ENCODE measurements around the gene PRODH2.
"Not testable (repeated sequence)": the region's sequence is repeated elsewhere in the genome, so short reads cannot be mapped to it uniquely, and the experiment has no call there.

PRODH2 gene

DNA sequence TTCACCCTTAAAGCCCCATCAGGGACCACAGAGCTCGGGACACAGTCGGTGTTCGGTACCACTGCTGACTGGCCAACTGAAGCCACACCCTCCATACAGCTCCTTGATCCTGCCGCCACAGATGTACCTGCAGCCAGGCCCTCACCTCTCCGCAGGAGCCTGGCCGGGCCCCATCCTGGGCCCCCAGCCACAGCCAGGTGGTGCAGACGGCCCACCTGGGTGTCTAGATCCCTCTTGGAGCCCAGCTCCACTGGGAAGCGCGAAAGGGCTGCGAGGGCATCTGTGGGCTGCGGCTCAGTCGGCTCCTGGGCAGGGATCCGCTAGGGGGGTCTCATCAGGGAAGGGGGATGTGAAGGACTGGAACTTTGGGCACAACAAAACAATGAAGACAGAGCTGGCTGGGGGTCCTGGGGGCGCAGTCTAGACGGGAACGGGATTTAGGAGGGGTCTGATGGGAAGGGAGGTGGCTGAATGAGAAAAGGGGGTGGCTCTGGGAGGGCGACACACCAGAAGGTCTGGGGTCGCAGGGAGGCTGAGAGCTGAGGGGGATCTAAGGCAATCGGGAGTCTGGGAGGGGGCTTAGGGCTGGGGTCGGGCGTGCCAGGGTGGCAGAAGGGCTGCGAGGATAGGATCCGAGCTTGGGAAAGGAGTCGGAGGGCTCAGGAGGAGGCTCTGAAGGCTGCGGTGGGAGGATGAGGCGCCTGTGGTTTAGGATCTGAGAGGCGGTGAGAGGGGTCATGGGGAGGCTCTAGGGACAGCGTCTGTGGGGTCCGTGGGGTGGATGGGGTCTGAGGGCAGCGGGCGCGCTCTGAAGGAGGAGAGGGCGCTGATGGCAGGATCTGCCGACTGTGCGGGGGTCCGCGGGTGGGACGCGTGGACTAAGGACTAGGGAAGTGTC is 15.8 kb downstream of the PRODH2 start:
- DNase-seq: no peak

DNA sequence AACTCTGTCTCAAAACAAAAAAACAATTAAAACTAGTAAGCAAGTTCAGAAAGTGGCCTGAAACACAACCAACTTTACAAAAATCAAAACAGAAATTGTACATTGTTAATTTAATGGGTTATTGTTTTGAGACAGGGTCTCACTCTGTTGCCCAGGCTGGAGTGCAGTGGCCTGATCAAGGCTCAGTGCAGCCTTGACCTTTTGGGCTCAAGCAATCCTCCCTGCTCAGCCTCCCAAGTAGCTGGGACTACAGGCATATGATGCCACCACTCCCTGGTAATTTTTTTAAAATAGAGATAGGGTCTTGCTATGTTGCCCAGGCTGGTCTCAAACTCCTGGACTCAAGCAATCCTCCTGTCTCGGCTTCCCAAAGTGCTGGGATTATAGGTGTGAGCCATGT is 17.1 kb downstream of the PRODH2 start:
- DNase-seq: not testable (repeated sequence)

DNA sequence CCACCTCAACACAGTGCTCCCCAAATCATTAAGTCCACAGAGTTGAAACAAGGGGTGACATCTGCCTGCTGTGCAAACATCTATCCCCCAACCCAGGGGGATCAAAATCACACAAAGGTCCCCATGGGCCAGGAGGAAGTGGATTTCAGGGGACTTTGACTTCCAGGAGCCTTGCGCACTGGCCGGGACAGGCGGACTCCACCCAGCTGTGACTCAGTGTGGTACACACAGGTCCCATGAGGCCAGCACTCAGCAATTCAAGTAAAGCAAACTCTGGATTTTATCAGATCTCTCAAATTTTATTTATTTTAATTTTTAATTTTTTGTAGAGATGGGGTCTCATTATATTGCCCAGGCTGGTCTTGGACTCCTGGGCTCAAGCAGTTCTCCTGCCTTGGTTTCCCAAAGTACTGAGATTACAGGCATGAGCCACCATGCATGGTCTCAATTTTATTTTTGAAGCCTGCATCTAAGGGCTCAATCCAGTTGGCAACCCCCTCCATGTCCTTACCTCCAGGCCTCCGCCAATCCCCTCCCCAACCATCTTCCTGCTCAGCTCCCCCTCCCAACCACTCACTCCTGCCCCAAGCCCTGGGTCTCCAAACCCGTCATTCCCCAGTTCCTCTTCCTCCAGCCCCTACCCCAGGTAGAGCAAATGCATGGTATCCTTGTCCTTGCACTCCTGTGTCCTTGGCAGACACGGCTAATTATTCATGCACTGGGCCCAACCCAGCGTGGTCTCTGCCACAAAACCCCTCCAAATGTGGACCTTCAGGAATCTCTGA is 19.1 kb downstream of the PRODH2 start:
- no peak for DNase-seq

DNA sequence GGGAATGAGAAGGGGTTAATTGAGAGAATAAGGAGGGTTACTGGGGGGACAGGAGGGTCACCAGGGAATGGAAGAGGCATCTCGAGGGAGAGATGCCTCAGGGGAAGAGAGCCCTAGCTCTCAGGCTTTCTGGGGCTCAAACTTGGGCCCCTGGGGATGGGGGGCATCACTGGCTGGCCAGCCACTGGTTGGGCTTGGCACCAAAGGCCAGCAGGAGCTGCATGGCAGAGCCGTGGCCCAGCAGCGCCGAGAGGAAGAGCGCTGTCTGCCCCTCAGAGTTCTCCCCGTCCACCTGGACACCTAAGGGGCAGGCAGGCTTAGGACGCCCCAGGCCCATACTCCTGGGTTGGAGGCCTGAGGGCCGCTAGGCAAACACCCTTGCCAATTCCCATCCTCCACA is 19.8 kb downstream of the PRODH2 start:
- DNase-seq: no peak

DNA sequence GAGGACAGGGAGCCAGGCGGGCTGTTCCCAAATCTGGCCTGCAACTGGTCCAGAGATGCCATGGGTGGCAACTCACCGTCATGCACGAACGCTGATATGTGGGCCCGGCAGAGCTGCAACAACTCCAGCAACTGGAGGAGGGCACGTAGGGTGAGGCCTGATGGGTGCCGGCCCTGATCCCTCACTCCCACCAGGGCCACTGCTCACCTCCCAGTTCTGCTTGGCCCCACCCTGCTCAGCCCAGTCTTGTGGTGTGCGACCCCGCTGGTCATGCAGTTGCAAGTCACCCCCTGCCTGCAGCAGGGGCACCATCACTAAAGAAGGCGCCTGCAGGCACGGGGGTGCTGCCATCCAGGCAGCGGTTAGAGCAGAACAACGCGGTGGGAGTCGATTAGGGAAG is 20.3 kb downstream of the PRODH2 start:
- no peak for DNase-seq

DNA sequence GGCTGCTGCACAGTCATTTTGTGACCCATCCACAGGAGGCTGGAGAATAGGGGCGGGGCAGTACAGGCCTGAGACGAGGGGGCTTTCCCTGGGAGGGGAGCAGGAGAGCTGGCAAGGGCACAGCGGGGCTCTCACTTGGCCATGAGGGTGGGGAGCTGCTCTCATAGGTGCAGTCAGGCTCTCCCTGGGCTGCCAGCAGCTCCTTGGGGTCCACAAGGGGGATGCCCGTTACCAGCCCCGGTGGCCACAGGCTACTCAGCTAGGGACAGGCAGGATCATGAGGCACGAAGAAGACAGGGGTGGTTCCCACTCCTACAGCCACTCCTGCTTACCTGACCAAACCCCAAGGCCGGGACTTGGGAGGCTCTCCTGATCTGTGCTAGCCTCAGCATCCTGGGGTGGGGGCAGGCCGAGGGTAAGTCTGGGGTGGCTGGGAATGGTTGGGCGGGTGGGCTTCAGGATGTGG is 20.8 kb downstream of the PRODH2 start:
- DNase-seq: no peak

DNA sequence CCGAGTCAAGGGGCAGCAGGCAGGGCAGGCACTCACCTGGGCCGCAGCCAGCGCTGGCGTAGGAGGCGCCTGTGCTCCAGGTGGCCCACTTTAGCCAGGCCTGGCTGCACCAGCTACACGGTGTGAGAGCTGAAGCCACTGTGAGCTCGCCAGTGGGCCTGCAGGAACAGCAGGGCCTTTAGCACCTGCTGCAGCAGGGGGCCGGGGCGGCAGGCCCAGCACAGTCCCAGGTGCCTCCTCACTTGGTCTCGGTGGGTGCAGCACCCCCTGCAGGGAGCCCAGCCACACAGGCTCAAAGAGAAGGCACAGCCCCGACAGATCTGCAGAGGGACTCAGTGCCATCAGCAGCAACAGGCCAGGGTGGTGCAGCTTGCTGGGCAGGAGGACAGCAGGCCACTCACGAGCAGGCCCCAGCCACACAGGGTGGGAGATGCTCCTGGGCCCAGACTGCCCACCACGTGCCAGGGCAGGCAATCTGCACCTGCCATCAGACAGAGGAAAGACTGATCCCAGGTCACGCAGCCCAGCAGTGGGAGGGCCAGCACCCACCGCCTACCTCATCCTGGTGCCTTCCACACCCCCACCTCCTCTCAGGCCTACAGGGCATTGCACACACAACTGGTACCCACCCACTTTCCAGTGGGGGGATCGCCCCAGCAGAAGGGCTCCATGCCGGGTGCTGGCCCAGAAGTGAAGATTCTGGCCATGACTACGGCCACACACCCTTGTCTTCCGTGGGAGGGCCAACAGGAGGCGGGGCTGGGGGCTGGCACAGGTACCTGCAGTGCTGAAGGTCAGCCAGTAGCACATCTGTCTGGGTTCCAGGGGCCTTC is 21.4 kb downstream of the PRODH2 start:
- peak; percentile 34 for DNase-seq

DNA sequence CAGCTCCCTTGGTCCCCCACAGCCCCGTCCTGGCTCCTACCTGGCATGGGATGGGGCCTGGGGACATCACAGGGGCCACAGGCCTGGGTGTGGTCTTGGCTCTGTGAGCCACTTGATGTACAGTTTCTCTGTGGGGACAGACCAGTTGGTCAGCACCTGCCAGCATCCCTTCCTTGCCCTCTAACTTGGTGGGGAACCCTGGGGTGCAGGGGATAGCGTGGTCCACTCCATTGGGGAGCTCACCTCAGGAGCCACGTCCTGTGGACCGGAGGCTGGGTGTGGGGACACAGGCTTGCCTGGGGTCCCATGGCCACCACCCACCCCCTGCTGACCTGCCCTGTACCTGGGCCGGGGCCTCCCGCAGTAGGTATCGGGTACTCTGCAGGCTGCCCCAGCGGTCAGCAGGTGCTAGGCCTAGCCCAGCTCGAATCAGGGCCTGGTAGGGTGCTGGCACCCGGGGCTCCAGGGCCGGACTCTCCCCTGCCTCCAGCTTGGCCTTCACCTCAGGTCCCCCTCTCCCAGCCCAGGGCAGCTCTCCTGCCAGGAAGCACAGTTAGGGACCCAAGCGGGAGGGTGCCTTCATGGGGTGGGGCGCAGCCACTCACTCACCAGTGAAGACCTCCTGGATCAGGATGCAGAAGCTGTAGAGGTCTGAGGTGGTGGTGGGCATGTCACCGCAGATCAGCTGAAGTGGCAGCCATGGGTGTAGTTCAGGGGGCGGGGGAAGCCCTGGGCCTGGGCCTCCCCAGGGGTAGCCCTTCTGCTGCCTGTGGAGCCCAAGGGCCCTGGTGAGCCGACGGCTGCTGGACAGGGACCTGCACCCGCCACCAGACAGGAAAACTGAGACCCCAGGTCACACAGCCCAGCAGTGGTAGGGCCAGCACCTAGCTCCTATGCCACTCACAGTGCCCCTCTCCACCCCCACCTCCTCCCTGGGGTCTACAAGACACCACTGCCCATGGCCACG is 22.4 kb downstream of the PRODH2 start:
- no peak for DNase-seq

DNA sequence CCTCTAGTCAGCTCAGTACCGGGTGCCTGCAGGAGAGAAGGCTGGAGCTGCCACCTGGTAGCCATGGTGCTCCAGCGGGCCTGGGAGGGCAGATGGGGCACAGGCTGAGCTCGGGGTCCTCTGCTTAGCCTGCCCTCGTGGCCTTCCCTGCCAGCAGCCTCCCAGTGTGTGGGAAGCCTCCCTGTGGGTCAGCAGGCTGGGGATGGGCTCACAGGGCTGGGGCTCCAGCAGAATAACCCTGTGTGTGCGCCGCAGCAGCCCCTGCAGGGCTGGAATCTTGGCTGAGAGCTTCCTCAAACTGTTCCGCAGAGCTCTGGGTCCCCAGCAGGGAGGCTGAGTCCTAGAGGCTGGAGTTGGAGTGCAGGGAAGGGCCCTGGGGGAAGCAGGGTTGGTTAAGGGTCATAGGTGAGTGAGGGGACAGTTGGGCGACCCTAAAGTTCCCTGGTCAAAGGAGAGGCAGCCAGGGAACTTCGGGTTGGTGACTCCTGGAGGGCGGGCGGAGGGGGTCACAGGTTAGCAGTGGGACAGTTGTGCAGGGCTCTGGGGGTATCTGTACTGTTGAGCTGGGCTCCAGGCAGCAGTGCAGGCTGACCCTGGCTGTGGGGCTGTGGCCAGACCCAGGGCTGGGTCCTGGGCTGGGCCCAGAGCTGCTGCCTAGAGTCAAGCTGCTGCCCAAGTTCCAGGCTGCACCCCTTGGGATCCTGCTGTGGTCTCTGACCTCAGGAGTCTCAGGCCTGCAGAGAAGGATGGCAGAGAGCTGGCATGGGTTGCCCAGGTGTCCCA is 23.3 kb downstream of the PRODH2 start:
- DNase-seq: no peak

DNA sequence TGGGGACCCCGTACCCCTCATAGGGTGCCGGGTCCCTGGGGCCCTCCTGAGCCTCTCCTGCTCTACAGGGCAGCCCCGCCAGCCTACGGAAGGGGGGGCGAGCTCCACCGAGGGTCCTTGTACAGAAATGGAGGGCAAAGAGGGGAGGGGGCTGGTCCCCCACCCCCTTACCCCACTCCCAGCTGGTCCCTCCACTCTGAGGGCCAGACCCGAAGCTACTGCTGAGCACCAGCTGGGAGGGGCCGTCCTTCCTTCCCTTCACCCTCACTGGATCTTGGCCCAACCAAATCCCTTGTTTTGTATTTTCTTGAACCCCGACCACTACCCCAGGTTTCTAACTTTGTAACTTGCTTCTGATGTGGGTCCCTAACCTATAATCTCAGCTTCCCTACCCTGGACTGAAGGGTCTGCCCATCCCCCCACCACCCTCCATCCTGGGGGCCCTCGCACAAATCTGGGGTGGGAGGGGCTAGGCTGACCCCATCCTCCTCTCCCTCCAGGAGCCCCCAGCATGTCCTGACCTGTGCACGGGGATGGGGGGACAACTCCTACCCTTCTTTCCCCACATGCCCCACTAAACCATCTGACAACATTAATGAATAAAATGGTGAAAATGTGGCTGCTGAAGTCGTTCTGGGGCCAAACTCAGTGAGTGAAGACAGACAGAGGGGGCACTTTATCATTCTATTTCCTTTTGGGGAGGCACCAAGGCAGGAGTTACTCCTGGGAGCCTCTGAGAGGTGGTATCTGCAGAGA is 24.3 kb downstream of the PRODH2 start:
- no peak for DNase-seq

DNA sequence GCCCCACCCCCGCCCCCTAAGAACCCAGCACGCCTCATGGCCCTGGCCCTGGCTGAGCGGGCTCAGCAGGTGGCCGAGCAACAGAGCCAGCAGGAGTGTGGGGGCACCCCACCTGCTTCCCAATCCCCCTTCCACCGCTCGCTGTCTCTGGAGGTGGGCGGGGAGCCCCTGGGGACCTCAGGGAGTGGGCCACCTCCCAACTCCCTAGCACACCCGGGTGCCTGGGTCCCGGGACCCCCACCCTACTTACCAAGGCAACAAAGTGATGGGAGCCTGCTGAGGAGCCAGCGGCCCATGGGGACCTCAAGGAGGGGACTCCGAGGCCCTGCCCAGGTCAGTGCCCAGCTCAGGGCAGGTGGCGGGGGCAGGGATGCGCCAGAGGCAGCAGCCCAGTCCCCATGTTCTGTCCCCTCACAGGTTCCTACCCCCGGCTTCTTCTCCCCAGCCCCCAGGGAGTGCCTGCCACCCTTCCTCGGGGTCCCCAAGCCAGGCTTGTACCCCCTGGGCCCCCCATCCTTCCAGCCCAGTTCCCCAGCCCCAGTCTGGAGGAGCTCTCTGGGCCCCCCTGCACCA is 25.3 kb downstream of the PRODH2 start:
- DNase-seq: no peak

DNA sequence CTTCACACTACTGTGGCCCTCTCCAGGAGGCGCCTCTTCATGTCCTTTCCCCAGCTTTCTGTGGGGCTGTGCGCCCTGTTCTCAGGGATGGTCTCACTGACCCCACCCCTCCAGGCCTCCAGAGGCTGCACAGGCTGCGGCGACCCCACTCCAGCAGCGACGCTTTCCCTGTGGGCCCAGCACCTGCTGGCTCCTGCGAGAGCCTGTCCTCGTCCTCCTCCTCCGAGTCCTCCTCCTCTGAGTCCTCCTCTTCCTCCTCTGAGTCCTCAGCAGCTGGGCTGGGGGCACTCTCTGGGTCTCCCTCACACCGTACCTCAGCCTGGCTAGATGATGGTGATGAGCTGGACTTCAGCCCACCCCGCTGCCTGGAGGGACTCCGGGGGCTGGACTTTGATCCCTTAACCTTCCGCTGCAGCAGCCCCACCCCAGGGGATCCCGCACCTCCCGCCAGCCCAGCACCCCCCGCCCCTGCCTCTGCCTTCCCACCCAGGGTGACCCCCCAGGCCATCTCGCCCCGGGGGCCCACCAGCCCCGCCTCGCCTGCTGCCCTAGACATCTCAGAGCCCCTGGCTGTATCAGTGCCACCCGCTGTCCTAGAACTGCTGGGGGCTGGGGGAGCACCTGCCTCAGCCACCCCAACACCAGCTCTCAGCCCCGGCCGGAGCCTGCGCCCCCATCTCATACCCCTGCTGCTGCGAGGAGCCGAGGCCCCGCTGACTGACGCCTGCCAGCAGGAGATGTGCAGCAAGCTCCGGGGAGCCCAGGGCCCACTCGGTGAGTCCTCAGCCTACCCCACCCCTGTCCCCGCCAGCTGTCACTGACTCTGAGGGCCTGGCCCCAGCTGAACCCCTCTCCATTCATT is 26.1 kb downstream of the PRODH2 start:
- DNase-seq: no peak

DNA sequence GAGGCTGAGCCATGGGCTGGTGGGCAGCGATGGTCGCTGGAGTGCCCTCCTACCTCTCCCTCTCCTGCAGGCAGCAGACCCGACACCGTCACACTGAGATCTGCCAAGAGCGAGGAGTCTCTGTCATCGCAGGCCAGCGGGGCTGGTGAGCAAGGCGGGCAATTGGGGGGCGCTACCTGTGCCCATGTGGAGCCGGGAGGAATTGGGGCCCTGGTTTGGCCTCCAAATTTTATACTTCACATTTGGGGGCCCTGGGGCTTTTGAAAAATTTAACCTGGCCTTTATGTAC is 27.4 kb downstream of the PRODH2 start:
- DNase-seq: no peak

DNA sequence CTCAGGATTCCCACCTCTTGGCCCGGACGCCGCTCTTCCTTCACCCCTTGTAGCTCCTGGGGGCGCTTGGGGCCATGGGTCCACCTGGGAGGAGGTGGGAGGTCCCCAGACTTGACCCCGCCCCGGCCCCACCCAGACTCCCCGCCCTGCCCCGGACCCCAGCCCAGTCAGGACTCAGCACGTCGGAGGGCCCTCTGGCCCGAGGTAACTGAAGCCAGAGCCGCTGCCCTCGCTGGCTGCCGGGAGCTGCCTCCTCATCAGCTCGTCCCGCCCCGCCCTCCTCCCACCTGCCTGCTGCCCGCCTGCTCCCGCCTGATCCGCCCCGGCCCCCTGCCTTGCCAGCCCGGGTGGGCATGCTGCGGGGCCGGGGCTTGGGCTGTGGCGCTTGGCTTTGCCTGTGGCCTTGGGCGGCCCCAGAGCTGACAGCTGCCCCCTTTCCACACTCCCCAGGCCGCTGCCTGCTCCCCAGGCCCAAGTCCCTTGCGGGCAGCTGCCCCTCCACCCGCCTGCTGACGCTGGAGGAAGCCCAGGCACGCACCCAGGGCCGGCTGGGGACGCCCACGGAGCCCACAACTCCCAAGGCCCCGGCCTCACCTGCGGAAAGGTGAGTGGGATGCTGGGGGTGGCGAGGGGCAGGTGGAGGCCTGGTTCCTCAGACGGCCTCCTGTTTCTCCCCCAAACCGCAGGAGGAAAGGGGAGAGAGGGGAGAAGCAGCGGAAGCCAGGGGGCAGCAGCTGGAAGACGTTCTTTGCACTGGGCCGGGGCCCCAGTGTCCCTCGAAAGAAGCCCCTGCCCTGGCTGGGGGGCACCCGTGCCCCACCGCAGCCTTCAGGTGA is 27.9 kb downstream of the PRODH2 start:
- no peak for DNase-seq

DNA sequence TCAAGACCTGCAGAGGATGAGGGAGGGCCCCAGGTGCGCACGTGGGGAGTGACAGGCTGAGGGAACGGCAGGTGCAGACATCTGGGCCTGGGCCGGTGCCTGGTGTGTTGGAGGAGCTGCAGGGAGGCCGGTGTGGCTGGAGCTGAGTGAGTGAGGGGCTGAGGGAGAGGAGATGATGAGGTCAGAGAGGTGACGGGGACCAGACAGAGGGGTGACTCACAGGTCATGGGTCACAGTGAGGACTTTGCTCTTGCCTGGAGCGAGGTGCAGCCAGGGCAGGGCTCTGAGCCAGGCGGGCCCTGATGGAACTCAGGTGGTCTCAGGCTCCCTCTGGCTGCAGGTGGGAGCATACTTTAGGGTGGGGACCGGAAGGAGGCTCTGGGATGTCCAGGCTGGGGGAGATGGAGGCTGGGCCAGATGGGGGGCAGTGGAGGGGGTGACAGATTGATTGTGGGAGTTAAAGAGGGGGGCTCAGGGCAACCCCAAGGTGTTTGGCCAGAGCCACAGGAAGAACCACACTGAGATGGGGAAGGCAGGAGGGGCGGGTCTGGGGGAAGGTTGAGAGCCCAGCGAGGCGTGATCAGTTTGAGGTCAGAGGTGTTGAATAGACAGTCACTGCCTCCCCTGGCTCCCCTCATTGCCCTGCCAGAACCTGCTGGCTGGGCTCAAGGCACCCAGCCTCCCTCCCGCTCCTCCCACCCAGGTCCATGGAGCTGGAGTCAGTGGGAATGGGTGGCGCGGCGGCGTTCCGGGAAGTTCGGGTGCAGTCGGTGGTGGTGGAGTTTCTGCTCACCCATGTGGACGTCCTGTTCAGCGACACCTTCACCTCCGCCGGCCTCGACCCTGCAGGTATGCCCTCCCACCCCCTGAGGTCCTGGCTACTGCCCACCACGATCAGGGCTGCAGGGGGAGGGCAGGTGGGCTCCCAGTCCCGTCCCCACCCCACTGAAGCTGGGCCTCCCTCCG is 28.9 kb downstream of the PRODH2 start:
- no peak for DNase-seq

DNA sequence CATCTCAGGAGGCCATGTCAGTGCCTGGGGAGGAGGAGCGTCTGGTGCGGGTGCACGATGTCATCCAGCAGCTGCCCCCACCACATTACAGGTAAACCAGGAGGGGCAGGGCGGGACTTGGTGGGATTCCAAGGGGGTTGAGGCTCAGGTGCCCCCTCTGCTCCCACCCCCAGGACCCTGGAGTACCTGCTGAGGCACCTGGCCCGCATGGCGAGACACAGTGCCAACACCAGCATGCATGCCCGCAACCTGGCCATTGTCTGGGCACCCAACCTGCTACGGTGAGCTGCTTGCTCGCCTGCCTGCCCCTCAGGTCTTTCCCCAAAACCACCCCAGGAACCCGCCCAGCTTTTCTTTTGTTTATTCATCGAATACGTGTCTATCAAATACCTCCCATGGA is 30.1 kb downstream of the PRODH2 start:
- no peak for DNase-seq

DNA sequence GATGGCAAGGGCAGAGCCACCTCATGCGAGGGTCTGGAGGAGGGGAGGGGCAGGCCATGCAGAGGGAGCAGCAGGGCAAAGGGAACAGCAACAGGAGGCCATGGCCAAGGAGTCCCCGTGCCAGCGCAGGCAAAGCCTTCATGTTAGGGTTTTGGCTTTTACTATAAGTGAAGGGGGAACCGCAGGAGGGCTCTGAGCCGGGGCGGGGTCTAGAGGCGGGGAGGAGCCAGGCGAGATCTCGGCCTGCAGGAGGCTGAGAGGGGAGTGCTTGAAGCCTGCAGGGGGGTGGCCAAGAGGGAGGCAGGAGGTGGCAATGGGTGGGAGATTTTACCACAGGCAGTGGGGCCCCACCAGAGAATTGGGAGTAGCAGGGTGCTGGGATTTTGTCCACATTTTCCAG is 31.0 kb downstream of the PRODH2 start:
- no peak for DNase-seq

Data from DMS53 (cell line).